ENCODE measurements around the gene TLR5.

Gene TLR5

DNA sequence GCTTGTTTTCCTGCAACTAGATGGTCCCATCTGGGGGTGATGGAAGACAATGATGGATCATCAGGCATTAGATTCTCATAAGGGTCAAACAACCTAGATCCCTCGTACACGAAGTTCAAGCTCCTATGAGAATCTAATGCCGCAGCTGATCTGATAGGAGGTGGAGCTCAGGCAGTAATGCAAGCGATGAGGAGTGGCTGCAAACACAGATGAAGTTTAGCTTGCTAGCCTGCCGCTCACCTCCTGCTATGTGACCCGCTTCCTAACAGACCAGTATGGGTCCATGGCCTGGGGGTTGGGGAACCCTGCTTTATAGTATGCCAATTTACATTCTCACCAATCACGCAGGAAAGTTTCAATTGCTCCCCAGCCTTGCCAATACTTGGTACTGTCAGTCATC lies 37.5 kb downstream of the TLR5 start:
- DNase-seq, result no peak

GRCh38 chr1:223102797-223103533 lies 40.1 kb downstream of the TLR5 start:
- DNase-seq, result no peak

DNA sequence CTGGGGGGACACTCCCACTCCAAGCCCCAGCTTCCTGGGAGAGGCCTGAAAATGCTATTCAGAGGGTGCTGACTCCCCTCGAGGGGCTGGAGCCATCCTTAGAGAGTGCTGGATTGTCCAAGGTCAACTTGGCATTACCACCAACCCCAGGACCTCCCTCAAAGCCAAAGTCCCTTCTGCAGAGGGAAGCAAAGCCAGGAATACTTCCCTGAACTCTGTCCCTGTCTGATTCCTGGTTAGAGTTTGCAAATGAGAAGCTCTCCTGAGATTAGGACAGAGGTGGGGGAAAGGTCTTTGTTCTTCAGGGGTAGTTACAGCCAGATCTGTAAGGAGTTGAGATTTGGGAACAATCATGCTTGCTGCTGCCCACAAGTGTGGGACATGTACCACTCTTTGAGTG lies 45.3 kb downstream of the TLR5 start:
- no peak for DNase-seq

GRCh38 chr1:223095870-223096269 lies 47.2 kb downstream of the TLR5 start:
- DNase-seq, result no peak

DNA sequence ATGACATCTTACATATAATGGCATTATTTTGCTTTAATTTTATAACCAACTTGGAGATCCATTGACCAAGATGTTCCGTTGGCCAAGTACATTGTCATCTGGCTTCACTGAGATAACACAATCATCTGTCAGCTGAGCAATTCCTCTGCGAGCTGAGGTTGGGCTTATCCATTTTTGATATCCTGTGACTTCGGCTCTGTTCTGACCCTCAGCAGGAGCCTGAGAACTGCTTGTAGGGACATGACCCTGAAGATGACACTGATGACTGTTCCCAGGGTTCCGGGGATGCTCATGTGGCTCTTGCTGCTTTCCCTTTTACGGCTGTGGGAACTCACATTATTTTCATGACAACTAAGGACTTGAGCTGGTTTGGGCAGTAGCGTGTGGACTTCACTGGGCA lies 51.2 kb downstream of the TLR5 start:
- no peak for DNase-seq

DNA sequence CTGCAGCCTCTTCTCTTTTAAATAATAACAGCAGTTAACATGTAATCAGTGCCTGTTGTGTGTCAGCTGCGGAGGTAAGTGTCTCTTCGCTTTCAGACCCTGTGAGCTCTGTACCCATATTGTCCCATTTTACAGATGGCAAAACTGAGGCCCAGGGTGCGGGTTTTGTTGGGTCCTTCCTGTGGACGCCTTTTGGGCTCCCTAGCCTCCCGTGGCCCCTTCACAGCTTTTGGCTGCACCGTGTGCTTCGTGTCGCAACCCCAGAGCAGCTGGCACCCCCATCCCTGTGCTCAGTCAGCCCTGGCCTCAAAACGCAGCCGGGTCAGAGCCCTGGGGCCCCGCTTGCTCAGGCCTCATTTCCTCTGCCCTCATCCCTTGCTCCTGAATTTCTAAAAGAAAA lies 53.8 kb downstream of the TLR5 start:
- DNase-seq, result no peak

DNA sequence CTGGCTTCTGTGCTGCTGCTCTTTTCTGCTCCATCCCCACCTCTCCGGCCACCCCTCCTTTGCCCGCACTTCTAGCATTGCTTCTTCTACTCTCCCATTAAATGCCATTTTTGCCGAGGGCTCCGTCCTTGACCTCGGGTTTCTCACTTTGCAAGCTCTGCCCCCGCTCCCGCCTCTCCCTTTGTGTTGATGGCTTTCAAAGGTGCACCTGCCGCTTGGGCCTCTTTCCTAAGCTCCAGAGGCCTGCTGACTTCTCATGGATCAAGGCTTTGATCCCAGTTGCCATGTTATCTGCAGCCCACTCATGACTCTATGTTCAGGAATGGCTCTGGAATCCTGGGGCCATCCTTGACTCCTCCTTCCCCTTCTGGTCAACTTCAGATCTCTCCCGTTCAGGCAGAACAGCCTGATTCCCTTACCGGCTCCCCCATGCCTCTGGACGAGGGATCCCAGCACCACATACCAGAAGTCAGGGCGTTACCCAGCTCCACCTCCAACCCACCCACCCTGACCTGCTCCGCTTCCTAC lies 54.3 kb downstream of the TLR5 start:
- DNase-seq, result no peak

GRCh38 chr1:223087291-223088255 lies 55.5 kb downstream of the TLR5 start:
- no peak for DNase-seq

DNA sequence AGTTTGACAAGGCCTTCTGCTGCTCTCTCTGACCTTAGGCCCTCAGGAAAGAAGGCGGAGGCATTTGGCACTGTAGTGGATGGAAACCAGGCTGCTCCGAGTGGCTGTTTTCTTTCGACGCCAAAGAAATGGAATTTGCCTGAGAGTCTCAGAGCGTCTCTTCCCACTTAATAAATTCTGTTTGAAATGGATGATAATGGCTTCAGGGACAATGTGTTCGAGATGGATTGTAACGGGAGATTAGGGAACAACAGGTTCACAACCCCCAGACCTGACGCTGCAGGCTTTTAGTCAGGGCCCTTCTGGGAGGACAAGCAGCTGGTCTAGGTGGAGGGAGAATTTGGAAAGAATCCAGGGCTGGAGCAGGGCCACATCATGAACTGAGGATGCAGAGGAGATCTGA lies 58.6 kb downstream of the TLR5 start:
- no peak for DNase-seq

- DNase-seq, result no peak
These were observed 59.2 kb downstream of the TLR5 start for GRCh38 chr1:223083831-223084230.

DNA sequence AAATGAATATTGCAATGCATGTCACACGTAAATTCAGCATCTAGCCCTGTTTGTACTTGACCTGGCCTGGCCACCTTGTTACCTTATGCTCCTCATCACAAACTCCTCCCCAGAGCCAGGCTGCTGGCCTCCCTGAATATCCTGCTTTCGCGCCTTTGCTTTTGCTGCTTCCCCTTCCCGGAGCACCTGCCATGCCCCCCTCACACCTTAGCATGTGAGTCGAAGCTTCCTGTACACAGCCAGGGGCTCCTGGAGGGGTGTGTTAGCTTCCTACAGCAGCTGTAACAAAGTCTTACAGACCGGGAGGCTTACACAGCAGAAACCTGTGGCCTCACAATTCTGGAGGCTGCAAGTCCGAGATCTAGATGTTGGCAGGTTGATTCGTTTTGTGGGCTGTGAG lies 60.1 kb downstream of the TLR5 start:
- no peak for DNase-seq

- DNase-seq, result peak; percentile 78
These were observed 61.7 kb downstream of the TLR5 start for GRCh38 chr1:223081181-223081994.

DNA sequence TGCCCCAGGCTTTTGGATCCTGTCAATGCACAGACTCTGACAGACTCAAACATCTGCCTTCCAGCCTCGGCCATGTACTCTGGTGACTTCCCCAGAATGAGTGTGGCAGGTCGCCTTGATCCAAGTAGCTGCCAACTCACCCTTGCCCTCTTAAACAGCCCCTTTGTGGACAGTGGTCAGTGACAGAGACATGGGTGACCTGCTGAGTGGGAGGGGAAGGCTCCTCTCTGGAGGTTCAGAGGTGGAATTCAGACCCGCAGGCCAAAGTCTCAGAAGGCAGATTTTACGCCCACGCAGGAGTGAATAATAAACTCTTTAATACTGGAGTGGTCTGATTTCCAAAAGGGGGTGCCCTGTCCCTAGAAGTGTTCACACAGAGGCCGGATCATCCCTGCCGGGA lies 63.5 kb downstream of the TLR5 start:
- no peak for DNase-seq

DNA sequence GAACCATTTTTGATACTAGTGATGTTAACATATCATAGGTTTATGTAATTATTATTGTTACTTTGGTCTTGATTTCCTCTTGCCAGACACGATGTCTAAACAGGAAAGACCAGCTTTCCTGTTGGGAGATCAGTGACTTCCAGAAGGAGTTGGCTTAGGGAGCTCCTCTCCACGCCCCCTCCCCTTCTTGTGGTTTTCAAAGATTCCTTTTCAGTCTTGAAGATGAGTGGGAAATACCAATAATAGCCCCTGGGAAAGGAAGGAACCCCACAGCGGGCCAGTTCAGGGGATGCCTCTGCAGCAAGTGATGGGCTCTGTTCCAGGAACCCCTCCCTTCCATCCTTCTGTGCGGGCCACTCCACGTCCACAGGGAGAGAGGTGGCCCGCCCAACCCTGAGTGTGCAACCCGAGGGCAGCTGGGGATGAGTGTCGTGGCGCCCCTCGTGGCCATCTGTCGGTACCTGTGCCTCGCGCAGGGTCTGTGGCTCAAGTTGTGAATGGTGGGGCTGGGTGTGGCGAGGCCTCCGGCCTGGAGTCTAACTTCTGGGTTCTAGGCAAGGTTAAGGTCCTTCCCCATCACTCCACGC lies 65.7 kb downstream of the TLR5 start:
- DNase-seq, result no peak

- DNase-seq, result no peak
These were observed 66.7 kb downstream of the TLR5 start for GRCh38 chr1:223076362-223076761.

- DNase-seq, result no peak
These were observed 67.2 kb downstream of the TLR5 start for GRCh38 chr1:223075834-223076233.

DNA sequence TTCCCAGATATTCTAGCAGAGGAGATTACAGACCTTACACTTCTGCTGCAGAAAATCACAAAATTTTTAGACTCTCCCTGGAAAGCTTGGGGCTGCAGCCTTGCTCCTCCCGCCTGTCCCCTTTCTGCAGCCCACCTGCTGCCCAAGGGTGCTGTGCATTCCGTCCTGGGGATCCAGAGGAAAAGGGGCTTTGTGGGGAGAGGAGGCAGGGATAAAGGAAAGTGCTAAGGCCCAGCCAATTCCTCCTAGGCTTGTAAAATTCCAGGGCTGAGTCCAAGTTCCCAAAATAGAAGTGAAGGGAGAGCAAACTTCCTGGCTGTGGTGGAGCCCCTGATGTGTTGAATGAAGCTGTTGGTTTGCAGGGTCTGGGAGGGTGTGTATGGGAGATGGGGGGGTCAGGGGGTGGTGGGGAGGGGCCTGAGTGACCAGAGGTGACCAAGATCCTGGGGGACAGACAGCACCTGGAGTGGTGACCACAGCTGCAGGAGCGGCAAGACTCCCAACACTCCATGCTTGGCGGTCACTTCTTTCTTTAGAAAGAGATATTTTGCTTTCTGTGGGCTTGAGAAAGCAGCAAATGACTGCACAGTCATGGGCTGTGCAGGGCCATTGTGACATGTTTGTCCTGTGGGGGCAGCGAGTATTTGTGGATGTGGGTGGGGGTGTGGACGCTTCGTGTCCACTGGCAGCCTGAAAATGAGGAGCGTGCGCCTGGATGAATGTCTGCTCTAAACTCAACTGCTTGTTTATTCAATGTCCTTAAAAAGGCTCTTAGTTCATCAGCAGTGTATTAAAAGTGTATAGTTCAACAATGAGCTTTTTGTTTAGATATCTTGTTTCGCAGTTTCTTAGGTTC lies 68.4 kb downstream of the TLR5 start:
- DNase-seq, result no peak

GRCh38 chr1:223068900-223069665 lies 74.0 kb downstream of the TLR5 start:
- DNase-seq, result no peak

DNA sequence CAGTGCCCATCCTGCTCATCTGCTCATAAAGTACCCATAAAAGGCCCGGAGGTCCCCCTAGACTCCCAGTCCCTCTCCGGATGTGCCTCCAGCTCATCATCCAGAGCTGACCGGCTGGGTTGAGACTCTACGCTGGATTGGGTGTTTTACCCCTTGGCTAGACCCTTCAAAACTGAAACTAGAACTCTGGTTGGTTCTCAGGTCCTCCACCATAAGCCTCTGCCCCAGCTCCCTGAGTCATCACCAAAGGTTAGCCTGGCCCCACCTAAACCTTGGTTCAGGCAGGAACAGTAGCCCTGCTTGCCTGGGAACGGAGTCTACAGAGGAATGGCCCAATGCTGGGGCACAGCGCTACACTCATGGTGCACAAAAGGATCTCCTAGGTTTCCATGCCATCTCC lies 75.1 kb downstream of the TLR5 start:
- no peak for DNase-seq

DNA sequence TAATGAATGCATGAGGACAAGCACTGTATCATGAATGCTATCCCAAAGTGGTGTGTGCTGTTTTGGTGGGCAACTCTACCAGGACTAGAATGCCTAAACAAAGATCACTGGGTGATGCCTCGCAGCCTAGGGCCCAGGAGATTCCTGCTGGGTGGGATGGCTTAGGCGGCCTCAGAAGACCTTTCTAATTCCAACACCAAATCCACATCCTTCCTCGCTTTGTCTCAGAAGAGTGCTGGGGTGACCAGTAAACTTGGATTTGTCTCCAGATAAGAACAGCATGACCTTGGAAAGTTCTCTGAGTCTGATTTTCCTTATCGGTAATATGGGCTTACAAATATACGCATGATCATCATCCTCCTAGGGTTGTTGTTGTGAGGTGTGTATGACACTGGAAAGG lies 76.6 kb downstream of the TLR5 start:
- DNase-seq, result no peak

- no peak for DNase-seq
These were observed 80.9 kb downstream of the TLR5 start for GRCh38 chr1:223062177-223062576.

All from stimulated activated CD4-positive, alpha-beta T cell treated with anti-CD3 and anti-CD28 coated beads, Interleukin-1b, Interleukin-23, amount 100 ng/mL, for 48 hours (primary cell).